ENCODE results near the gene DIO1.
"Not testable (repeated sequence)": the region's sequence is repeated elsewhere in the genome, so short reads cannot be mapped to it uniquely, and the experiment has no call there.

Gene DIO1

DNA sequence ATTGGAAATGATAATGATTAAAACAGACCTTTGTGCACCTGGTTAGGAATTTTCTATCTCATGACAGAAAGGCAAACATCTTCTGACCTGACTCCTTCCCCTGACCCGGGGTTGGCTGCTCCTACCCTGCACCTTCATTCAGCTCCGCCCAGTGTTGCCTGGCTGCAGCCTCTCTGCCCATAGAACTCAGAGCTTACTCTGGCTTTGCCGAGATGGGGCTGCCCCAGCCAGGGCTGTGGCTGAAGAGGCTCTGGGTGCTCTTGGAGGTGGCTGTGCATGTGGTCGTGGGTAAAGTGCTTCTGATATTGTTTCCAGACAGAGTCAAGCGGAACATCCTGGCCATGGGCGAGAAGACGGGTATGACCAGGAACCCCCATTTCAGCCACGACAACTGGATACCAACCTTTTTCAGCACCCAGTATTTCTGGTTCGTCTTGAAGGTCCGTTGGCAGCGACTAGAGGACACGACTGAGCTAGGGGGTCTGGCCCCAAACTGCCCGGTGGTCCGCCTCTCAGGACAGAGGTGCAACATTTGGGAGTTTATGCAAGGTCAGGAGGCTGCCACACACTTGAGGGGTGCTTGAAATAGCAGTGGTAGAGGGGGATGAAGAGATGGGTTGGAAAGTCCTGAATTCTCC lies at the start of gene DIO1:
DIO1 (plus strand) TSS at position 189 of the 638 bp plus-strand sequence; CDS start at position 213, 24 bp downstream.
- no peak for DNase-seq

DNA sequence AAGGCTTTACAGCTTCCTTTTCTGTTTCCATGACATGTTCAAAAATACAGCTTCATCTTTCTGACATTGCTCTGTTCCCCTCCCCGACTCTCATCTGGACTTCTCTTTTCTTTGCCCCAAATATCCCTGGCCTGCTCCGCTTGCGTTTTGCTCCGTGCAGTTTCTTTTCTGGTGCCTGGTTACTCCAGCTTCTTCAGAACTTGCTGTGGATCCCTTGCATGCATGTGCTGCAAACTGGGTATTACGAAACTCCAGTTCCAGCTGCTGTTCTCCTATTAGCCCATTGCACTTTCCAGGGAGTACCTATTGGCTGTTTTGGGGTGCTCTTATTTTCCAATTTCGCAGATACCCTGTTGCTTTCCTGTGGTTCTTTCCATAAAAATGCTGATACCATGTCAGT lies 46.0 kb upstream of the DIO1 start:
- no peak for DNase-seq

DNA sequence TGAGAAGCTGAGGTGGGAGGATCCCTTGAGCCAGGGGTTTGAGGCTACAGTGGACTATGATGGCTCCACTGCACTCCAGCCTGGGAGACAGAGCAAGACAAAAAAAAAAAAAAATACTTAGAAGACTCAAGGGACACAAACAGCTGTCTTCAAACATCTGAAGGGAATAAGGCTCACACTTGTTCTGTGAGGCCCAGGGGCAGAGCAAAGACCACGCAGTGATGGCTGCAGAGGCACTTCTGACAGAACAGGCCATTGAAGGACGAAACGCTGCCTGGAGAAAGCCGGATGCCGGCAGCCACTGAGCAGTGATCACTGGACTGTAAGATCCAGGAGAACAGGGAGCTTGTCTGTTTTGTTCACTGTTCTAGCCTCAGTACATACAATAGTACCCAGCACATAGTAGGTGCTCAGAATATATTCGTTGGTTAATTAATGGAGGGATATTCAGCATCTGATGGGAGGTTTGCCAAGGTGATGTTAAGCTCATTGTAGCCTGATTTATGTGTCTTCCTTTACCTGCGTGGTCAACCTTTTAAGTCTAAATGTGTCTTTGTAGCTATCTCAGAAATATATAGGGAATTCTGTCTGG lies 43.8 kb upstream of the DIO1 start:
- no peak for DNase-seq

DNA sequence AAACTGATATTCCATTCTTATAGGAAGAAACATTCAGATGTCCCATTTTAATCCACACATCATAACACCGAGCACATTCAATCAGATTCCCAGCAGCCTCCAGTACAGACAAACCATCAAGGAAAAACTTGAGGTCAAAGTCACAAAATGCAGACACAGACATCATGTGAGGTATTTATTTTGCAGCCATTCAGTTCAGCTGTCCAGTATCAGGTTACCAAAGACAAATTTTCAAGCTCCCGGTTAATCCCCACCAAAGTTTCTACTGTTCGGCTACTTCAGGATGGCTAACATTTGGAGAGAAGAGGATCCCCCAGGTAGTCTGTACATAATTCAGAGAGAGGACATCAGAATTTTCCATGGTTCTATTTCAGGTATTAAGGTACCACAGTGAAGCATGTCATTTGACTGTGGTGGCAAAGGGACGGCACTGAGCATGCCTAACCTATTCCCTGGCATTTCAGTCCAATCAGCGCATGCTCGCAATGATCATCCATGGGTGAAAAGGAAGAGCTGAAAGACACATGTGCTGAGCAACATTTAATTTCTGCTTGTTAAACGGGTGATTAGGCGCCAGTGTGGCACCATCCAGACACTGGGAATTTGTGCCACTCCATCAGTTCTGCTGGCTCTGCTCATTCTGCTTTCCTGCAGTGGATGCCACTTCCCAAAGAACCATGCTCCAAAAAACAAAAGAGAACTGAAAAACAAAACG lies 42.3 kb upstream of the DIO1 start:
- DNase-seq: no peak

DNA sequence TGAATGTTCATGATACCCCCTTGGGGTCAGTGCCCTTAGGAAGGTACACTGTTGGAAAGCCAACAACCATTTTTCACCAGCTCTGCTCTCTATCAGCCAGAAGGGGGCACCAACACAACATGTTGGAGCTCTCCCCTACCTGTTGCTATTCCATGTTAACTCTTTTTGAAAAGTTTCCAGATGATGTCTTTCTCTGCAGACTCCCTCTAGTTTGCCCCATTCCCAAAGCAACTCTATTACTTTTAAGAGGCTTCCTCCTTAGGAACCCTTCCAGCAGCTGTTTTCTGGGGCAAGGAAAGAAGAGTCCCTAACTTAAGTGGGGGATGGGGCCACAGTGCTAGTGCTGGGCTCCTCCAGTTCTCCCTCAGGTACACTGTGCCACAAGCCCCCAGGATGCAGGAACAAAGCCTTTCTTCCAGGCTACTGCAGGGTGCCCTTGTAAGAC lies 33.0 kb upstream of the DIO1 start:
- DNase-seq: no peak

DNA sequence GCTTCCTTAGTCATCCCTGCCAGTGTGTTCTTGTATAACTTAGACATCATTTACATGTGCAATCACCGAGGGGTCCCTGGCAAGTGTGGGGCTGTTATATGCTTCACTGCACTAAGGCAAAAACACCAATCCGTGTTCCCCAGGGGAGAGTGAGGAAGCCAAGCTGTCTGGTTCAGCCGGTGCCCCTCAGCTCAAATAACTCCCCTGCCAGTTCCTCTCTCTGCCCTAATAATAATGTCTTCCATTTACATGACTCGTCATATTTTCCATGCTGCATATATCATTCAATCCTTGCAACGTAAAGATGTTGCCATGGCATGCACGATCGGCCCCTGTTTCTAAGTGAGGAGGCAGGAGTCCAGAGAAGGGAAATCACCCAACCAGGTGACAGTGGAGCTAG lies 31.5 kb upstream of the DIO1 start:
- no peak for DNase-seq

- no peak for DNase-seq
These were observed 25.4 kb upstream of the DIO1 start for GRCh38 chr1:53868565-53868964.

DNA sequence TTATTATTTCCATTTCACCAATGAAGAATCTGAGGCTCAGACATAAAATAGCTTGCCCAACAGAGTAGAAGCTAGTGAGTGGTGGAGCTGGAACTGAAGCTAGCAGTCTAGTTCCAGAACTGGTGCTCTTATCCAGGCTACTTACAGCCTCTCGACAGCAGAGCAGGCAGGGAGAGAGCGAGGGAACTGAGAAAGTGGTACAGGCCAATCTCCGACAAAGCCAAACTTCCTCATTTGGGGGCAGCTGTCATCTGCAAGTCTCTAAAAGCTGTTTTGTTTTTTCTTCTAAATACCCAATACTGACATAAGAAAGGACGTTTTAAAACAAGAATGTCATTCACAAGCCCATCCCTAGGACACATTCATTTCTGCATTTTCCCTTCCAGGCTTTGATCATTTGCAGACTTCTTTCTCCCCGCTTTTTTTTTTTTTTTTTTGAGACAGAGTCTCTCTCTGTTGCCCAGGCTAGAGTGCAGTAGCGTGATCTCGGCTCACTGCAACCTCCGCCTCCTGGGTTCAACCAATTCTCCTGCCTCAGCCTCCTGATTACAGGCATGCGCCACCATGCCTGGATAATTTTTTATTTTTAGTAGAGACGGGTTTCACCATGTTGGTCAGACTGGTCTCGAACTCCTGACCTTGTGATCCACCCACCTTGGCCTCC lies 24.4 kb upstream of the DIO1 start:
- no peak for DNase-seq

GRCh38 chr1:53871221-53871620 lies 22.8 kb upstream of the DIO1 start:
- DNase-seq: no peak

GRCh38 chr1:53871773-53872484 lies 22.1 kb upstream of the DIO1 start:
- DNase-seq: no peak

- DNase-seq: not testable (repeated sequence)
These were observed 18.8 kb upstream of the DIO1 start for GRCh38 chr1:53875150-53875549.

DNA sequence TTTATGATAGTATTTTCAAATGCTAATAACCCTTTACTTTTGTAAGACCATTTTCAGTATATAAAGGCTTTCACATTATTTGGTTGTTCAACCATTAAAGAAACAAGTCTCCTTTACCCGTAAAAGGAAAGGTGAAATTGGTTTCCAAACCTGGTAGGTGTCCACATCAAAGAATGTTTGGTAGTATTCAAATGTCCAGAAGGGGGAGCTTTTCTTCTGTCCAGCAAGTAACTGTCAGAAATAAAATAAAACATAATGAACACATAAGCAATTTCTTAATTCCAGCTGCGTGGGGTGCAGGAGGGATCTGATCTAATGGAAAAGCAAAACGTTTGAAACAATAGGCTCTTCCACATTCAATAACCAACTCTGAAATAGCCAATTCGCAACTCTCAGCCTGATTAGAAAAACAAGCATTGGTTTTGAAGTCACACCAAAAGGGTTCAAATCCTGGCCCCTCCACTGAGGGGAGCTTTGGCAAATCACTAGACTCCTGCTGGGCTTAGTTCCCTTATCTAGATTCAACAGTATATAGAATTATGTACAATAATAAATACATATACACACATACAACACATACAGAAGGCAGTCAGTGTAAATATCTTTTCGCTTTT lies 15.4 kb upstream of the DIO1 start:
- DNase-seq: no peak

DNA sequence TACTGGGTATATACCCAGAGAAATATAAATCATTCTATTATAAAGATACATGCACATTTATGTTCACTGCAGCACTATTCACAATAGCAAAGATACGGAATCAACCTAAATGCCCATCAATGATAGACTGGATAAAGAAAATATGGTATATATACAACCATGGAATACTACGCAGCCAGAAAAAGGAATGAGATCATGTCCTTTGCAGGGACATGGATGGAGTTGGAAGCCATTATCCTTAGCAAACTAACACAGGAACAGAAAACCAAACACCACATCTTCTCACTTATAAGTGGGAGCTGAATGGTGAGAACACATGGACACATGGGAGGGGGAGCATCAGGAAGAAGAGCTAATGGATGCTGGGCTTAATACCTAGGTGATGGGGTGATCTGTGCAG lies 12.1 kb upstream of the DIO1 start:
- DNase-seq: not testable (repeated sequence)

GRCh38 chr1:53883600-53883999 lies 10.4 kb upstream of the DIO1 start:
- not testable (repeated sequence) for DNase-seq

- DNase-seq: no peak
These were observed 5.3 kb upstream of the DIO1 start for GRCh38 chr1:53888681-53889080.

DNA sequence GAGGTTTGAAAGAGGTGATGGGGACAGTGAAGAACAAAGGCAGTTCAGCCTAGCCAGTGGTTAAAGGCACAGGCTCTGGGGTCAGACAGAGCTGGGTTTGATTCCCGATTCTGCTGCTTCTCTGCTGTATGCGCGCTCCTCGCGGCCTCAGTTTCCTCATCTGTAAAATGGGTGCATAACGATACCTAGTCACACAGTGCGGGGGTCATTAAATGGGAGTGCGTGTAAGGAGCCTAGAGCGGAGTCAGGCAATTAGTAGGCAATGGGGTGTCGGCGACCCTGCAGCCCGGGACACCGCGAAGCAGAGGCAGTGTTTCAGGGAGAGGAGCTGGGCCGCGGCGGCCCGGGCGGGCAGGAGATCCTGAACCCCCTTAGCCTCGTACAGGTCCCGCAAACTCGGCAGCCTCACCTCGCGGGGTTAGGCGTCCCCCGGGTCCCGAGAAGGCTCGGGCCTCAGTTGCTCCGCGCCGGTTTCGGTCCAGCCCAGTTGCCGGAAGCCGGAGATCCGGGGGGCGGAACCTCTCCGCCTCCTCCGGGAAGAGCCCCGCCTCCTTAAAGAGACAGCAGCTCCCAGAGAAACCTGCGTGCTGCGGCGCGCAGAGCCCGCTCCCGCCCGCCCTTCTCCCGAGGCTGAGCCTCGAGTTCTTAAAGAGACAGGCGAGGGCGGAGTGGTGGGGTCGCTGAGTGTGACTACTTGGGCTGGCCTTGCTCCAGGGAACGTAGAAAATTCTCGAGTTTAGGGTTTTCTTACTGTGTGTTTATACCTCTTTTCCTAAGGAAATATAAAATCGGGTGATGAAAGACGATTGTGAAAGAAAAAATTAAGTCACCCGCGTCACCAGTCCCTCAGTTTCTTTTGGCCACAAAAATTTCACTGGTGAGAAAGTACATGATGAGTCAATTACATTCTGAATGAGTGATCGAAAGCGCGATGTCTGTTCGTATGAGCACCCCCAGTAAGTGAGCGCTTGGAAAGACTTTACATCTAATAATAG lies 4.4 kb upstream of the DIO1 start, which contains the start of gene YIPF1:
YIPF1 (minus strand) TSS at position 494 of the 995 bp plus-strand sequence. CDS start 860 bp downstream, outside the sequence.
- peak; percentile 12 for DNase-seq

DNA sequence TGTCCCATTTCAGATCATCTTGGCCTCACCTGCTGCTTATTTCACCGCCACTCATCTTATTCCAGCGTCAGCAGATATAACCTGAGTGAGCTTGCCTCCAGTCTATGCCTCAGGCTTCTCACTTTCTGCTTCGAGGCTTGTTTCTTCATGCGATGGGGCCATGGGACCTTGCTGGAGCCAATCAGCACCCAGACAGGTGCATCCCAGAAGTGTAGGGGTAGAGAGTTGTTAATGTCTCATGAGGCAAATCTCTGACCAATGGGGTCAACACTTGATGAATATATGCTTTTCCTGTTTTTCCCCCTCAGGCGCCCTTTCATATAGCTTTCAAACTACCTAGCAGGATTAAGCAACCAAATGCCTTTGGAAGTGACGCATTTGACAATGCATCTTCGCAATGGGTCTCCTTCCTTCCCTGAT lies 3.5 kb upstream of the DIO1 start:
- no peak for DNase-seq

GRCh38 chr1:53891018-53891417 lies 3.0 kb upstream of the DIO1 start:
- DNase-seq: no peak

DNA sequence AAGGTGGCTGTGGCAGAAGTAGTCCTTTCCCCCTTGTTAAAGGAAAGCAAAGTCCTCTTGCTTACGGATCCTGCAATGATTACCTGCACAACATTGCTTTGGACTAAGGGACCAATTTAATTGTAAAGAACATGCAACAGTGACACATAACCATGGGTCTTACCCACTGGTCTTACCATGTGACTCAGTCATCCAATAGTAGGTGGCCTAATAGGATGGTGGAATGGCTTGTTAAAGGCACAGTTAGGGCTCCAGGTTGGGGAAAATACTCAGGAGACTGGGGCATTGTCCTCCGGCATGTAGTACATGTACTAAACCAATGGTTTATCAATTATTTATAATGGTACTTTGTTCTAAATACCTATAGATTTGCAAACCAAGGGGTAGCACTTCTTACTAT lies 2.3 kb upstream of the DIO1 start:
- DNase-seq: no peak

DNA sequence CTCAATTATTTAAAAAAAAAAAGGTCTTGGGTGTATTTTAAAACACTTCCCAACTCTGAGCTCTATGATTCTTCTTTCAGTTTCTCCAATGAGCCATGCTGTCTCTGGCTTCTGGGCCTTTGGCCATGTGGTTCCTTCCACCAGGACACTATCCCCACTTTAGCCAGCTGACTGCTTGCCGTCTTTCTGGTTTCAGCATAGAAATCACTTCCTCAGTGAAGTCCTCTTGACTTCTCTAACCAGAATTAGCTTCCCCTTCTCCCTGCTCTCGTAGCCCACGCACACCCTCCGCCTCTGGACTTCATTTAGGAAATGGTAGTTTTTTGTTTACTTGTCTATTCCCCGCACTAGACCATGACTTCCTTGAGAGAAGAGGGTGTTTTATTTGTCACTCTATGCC lies 1.1 kb upstream of the DIO1 start:
- DNase-seq: no peak

DNA sequence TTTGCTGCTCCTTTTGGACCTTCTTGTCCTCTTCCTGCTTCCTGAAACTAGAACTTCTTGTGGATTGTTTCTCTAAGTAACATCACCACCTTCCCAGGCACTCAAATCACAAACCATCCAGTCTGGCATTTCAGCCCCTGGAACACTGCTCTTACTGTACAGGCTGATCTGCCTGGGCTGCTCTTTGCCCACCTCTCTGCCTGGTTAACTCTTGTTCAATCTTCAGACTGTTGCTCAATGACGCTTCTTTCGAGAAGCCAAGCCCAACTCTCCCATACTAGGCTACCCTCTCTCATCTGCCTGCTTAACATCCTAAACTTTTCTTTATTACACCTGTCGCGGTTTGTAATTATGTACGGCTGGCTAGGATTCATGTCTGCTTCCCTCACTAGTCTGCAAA lies 657 bp downstream of the DIO1 start:
- DNase-seq: no peak
